Measurements from ENCODE around the gene THEM5.
A peak's percentile ranks its signal among the peaks of the same experiment; 100 is the strongest.

Gene THEM5

DNA sequence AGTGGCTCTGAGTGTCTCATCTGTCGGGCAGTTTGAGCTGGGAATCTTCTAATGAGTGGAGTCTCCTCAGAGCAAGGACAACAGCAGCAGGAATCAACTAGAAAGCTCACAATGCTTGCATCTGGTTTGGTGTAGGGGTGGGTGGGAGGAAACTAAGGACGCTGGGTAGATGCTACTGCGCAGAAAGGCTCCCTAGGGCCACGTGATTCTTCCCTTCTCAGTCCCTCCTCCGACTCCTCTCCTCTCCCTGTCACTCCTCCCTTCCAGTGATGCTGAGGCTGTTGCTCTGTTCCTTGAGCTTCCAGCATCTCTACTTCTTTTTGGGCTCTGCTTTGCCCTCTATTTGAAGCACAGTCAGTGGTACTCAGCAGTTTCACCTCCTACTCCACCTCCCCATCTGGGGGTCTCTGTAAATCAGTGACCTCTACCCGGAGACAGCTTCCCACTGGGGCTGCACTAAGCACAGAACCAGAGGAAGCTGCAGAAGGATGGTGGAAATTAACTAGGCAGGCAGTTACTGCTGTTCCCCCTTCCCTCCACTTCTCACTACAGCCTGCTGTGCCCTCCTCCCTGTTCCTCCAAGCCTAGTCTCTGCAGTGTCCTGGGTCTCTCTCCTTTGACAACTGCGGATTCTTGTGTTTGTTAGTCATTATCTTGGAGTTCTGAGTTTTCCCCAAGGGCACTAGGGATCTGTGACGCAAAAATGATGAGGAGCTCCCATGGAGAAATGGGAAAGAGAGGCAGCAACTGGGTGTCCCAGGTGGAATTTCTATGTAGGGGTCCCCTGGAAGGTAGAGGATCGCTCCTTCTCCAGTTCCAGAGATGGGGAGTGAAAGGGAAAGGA, 54.1 kb downstream of the THEM5 start:
- peak; percentile 14; the same call in 1 of the 3 replicates for ATAC-seq
- TF ChIP-seq TCF4 (CRISPR knock-in tag; IDR thresholded peaks at IDR 0.05; ENCODE audit: borderline replicate concordance) (no peak), BACH2 (CRISPR knock-in tag; IDR thresholded peaks at IDR 0.05; ENCODE audit: borderline replicate concordance) (no peak), ZFP3 (CRISPR knock-in tag; IDR thresholded peaks at IDR 0.05) (no peak), ZNF8 (CRISPR knock-in tag; IDR thresholded peaks at IDR 0.05) (no peak), ARNTL (CRISPR knock-in tag; IDR thresholded peaks at IDR 0.05; ENCODE audit: borderline replicate concordance, low read depth) (no peak), PPARA (CRISPR knock-in tag; IDR thresholded peaks at IDR 0.05; ENCODE audit: borderline replicate concordance) (no peak), ZNF70 (CRISPR knock-in tag; IDR thresholded peaks at IDR 0.05) (no peak), ISL1 (CRISPR knock-in tag; IDR thresholded peaks at IDR 0.05) (no peak), ESRRG (CRISPR knock-in tag; IDR thresholded peaks at IDR 0.05) (no peak), SNAI2 (CRISPR knock-in tag; IDR thresholded peaks at IDR 0.05) (no peak), TOX (CRISPR knock-in tag; IDR thresholded peaks at IDR 0.05; ENCODE audit: borderline replicate concordance) (no peak), ZC3H10 (CRISPR knock-in tag; IDR thresholded peaks at IDR 0.05) (no peak), ZFP30 (CRISPR knock-in tag; IDR thresholded peaks at IDR 0.05) (no peak), CSRNP3 (CRISPR knock-in tag; IDR thresholded peaks at IDR 0.05) (no peak), GLIS3 (CRISPR knock-in tag; IDR thresholded peaks at IDR 0.05) (no peak), RARB (CRISPR knock-in tag; IDR thresholded peaks at IDR 0.05) (no peak), OSR1 (CRISPR knock-in tag; IDR thresholded peaks at IDR 0.05) (no peak), CSDC2 (CRISPR knock-in tag; IDR thresholded peaks at IDR 0.05) (no peak)
- TF ChIP-seq, protein P1, sequence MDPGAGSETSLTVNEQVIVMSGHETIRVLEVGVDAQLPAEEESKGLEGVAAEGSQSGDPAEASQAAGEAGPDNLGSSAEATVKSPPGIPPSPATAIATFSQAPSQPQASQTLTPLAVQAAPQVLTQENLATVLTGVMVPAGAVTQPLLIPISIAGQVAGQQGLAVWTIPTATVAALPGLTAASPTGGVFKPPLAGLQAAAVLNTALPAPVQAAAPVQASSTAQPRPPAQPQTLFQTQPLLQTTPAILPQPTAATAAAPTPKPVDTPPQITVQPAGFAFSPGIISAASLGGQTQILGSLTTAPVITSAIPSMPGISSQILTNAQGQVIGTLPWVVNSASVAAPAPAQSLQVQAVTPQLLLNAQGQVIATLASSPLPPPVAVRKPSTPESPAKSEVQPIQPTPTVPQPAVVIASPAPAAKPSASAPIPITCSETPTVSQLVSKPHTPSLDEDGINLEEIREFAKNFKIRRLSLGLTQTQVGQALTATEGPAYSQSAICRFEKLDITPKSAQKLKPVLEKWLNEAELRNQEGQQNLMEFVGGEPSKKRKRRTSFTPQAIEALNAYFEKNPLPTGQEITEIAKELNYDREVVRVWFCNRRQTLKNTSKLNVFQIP (CRISPR knock-in tag; IDR thresholded peaks at IDR 0.05; ENCODE audit: borderline replicate concordance, low read depth): no peak
- TF ChIP-seq, protein P2, sequence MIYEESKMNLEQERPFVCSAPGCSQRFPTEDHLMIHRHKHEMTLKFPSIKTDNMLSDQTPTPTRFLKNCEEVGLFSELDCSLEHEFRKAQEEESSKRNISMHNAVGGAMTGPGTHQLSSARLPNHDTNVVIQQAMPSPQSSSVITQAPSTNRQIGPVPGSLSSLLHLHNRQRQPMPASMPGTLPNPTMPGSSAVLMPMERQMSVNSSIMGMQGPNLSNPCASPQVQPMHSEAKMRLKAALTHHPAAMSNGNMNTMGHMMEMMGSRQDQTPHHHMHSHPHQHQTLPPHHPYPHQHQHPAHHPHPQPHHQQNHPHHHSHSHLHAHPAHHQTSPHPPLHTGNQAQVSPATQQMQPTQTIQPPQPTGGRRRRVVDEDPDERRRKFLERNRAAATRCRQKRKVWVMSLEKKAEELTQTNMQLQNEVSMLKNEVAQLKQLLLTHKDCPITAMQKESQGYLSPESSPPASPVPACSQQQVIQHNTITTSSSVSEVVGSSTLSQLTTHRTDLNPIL (CRISPR knock-in tag; IDR thresholded peaks at IDR 0.05; ENCODE audit: low read depth): no peak

- no peak for ATAC-seq
- no peak for TF ChIP-seq ZNF565 (CRISPR knock-in tag; conservative IDR thresholded peaks at IDR 0.05; ENCODE audit: low read depth)
- no peak for TF ChIP-seq ARNTL (CRISPR knock-in tag; IDR thresholded peaks at IDR 0.05; ENCODE audit: borderline replicate concordance, low read depth)
- TF ChIP-seq, protein P2 (CRISPR knock-in tag; IDR thresholded peaks at IDR 0.05; ENCODE audit: low read depth): no peak
- TF ChIP-seq RARB (CRISPR knock-in tag; IDR thresholded peaks at IDR 0.05): no peak
- no peak for TF ChIP-seq GLIS3 (CRISPR knock-in tag; IDR thresholded peaks at IDR 0.05)
- TF ChIP-seq SNAI2 (CRISPR knock-in tag; IDR thresholded peaks at IDR 0.05): no peak
- TF ChIP-seq, protein P1 (CRISPR knock-in tag; IDR thresholded peaks at IDR 0.05; ENCODE audit: borderline replicate concordance, low read depth): no peak
- TF ChIP-seq, protein P3, sequence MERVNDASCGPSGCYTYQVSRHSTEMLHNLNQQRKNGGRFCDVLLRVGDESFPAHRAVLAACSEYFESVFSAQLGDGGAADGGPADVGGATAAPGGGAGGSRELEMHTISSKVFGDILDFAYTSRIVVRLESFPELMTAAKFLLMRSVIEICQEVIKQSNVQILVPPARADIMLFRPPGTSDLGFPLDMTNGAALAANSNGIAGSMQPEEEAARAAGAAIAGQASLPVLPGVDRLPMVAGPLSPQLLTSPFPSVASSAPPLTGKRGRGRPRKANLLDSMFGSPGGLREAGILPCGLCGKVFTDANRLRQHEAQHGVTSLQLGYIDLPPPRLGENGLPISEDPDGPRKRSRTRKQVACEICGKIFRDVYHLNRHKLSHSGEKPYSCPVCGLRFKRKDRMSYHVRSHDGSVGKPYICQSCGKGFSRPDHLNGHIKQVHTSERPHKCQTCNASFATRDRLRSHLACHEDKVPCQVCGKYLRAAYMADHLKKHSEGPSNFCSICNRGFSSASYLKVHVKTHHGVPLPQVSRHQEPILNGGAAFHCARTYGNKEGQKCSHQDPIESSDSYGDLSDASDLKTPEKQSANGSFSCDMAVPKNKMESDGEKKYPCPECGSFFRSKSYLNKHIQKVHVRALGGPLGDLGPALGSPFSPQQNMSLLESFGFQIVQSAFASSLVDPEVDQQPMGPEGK (CRISPR knock-in tag; IDR thresholded peaks at IDR 0.05; ENCODE audit: borderline replicate concordance): no peak
- TF ChIP-seq TOX (CRISPR knock-in tag; IDR thresholded peaks at IDR 0.05; ENCODE audit: borderline replicate concordance): no peak
- no peak for TF ChIP-seq ZNF8 (CRISPR knock-in tag; IDR thresholded peaks at IDR 0.05)
- TF ChIP-seq PPARA (CRISPR knock-in tag; IDR thresholded peaks at IDR 0.05; ENCODE audit: borderline replicate concordance): no peak
- no peak for TF ChIP-seq TSHZ2 (CRISPR knock-in tag; IDR thresholded peaks at IDR 0.05)
- no peak for TF ChIP-seq ISL1 (CRISPR knock-in tag; IDR thresholded peaks at IDR 0.05)
- TF ChIP-seq CSRNP3 (CRISPR knock-in tag; IDR thresholded peaks at IDR 0.05): no peak
- TF ChIP-seq OSR1 (CRISPR knock-in tag; IDR thresholded peaks at IDR 0.05): no peak
- TF ChIP-seq TCF4 (CRISPR knock-in tag; IDR thresholded peaks at IDR 0.05; ENCODE audit: borderline replicate concordance): no peak
Measured at GRCh38 chr1:151798571-151798970, 54.9 kb downstream of the THEM5 start.
